Lower lobe of right lung (tissue), 2 donors: ENCODE data around the gene NBDY. TPM values are rescaled to one million over a fixed set of nuclear protein-coding genes. Genes with fewer than 3 reads are reported as not detected.

ENCODE experiments used
- ATAC-seq, 2 donors: fragments of 200-7000 bp; cut with Tn5 transposase; one replicate each; pipeline ENCODE4 v1.9.1; 2020 to 2022; ENCODE audit warnings: mild to moderate bottlenecking in 2 of 2, moderate library complexity in 2 of 2
- DNase-seq: peaks from one replicate; pipeline ENCODE4 v3.0.0-alpha.2; 2020
- H3K27ac ChIP-seq: fragments of 200-600 bp; one replicate; pipeline ENCODE4 v1.8.0; 2022
- H3K27me3 ChIP-seq: fragments of 200-600 bp; one replicate; pipeline ENCODE4 v1.8.0; 2022; ENCODE audit warnings: low read depth
- H3K36me3 ChIP-seq: fragments of 200-600 bp; one replicate; pipeline ENCODE4 v1.8.0; 2022; ENCODE audit warnings: mild to moderate bottlenecking
- H3K4me1 ChIP-seq: fragments of 200-600 bp; one replicate; pipeline ENCODE4 v1.8.0; 2022
- H3K4me3 ChIP-seq: fragments of 200-600 bp; one replicate; pipeline ENCODE4 v1.8.0; 2022; ENCODE audit warnings: mild to moderate bottlenecking
- H3K9me3 ChIP-seq: fragments of 200-600 bp; one replicate; pipeline ENCODE4 v1.8.0; 2022
- intact Hi-C: fragments of 100-400 bp; cut with DNase I; formaldehyde crosslinking; loops from one replicate; pipeline ENCODE4 v1.11.0; 2022
- total RNA-seq: library from RNA; stranded (reverse); fragmentation: NEBNext Ultra II Directional; extraction: Animal tissue kit (Norgen Biotek cat#: 25700); gene quantifications from one replicate; pipeline ENCODE4 v1.2.1, GENCODE V29; 2021
- TF ChIP-seq, protein P1 (sequence below): fragments of 200-600 bp; IDR thresholded peaks from one replicate; pipeline ENCODE4 v1.8.0; 2022; ENCODE audit warnings: antibody characterized with exemption, mild to moderate bottlenecking
- donor health status: DM: no; HTN: yes; CAD: no; lungs with severe emphysema.

Gene NBDY
- total RNA-seq, 1 donor from 2014 or later = 37.5 TPM

DNA sequence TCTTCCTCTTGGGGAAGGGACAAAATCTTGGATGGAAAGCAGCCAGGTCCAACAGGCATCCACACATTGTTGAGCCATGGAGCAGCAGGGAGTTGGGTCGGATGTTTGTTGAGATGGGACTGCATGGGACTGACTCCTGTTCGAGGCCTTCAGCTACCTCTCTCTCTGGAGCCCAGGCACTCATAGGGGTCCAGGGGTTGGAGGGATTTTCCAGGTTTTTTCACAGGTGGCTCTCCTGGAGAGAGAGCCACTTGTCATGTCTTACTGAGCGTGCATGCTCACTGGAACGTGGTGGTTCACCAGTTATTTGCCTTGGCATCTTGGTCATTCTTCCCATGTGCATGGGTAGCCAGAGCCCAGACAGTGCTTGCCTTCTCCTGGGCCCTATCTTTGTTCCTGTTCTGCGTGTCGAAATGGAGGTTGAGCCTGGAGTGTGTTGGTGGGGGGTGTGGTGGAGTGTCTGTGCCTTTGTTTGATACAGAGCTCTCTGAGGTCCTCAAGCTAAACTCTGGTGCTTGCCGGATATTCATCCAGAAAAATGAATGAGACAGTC lies 60.6 kb downstream of the NBDY start:
- Histone ChIP-seq H3K4me3 (no peak overlapping the region), H3K9me3 (no peaks in the 10 kb centered on the region), H3K27ac (no peak overlapping the region), H3K36me3 (no peaks in the 10 kb centered on the region), H3K27me3 (no peaks in the 10 kb centered on the region), H3K4me1 (no peaks in the 10 kb centered on the region)
- no peak for ATAC-seq
- DNase-seq = no peak
- TF ChIP-seq, protein P1, sequence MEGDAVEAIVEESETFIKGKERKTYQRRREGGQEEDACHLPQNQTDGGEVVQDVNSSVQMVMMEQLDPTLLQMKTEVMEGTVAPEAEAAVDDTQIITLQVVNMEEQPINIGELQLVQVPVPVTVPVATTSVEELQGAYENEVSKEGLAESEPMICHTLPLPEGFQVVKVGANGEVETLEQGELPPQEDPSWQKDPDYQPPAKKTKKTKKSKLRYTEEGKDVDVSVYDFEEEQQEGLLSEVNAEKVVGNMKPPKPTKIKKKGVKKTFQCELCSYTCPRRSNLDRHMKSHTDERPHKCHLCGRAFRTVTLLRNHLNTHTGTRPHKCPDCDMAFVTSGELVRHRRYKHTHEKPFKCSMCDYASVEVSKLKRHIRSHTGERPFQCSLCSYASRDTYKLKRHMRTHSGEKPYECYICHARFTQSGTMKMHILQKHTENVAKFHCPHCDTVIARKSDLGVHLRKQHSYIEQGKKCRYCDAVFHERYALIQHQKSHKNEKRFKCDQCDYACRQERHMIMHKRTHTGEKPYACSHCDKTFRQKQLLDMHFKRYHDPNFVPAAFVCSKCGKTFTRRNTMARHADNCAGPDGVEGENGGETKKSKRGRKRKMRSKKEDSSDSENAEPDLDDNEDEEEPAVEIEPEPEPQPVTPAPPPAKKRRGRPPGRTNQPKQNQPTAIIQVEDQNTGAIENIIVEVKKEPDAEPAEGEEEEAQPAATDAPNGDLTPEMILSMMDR = no peak
- intact Hi-C loops = no loop called here

DNA sequence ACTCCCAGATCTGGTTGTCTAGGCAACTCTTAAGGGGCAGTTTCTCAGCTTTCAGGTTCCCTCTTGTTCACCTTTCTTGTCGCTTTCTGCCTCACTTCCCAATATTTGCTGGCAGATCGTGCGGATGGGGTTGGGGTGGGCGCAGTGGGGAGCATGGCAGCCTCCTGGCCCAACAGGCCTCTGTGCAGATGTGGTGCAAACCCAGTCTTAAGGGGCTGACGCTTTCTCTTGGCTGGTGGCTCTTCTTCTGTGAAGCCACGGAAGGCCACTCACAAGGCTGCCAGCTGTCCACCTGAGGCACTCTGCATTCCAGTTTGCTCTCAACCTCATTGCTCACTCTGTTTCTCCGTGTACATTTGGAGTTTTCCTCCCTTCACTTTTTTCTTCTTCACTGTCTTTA lies 61.7 kb downstream of the NBDY start:
- ATAC-seq (no peak), DNase-seq (no peak)
- Histone ChIP-seq H3K27ac (no peak overlapping the region), H3K4me3 (no peak overlapping the region), H3K4me1 (no peaks in the 10 kb centered on the region), H3K9me3 (no peaks in the 10 kb centered on the region), H3K36me3 (no peaks in the 10 kb centered on the region), H3K27me3 (no peaks in the 10 kb centered on the region)
- intact Hi-C loops = no loop called here
- TF ChIP-seq, protein P1 = no peak

DNA sequence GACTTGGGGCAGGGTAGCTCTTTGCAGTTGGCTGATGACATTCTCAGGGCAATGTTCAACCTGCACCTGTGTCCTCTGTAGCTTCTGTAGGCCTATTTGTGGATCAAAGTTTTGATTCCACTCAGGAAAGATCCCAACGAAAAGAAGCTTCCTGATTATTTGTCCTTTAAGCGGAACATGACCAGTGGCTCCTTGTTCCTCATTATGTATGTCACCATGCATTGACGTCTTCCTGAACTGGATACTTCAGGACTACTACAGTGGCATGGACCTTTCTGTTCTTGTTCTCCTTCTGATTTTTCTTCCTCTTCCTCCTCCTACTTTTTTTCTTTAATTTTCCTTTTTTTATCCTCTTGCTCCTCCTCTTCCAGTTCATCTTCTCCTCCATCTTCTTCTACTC lies 62.4 kb downstream of the NBDY start:
- ATAC-seq (no peak), DNase-seq (no peak)
- TF ChIP-seq, protein P1 = no peak
- Histone ChIP-seq H3K9me3 (no peaks in the 10 kb centered on the region), H3K27ac (no peak overlapping the region), H3K27me3 (no peaks in the 10 kb centered on the region), H3K4me1 (no peaks in the 10 kb centered on the region), H3K36me3 (no peaks in the 10 kb centered on the region), H3K4me3 (no peak overlapping the region)
- intact Hi-C loops = no loop called here

DNA sequence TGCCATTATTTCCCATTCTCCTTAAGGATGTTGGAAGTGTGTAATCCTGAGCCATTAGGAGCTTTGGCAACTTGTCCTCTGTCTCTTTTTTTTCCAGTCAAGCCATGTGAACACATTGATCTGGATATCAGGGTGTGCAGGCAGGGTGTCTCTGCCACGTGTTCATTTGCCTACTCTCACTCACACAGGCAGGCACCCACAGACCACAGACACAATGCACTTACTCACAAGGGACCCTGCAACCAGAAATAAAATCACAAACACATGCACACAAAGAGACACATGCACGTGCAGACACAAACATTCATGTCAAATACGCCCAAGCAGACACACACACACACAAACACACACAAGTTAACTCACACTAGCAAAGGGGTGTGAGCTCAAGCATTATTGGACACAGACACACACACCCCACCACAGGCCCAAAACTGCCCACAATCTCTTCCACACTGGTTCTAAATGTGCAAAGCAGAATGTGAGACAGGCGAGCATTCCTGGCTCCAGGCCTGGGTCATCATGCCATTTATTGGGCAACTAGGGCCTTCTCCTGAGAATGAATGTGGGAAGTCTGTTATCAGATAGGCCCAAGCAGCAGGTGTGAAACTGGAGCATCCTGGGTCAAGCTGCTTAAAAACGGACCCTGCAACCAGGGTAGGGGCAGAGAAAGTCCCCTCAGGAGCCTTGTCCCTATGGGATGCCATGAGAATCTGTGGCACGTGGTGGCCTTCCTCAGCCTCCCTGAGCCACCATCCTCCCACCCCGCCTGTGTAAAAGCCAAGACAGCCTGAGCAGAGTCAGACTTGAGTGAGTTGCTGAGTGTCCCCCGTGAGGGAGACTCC lies 63.4 kb downstream of the NBDY start:
- TF ChIP-seq, protein P1 = no peak
- no peaks in the 10 kb centered on the region for H3K9me3 ChIP-seq
- H3K27ac ChIP-seq = no peak overlapping the region
- no peaks in the 10 kb centered on the region for H3K27me3 ChIP-seq
- no peaks in the 10 kb centered on the region for H3K36me3 ChIP-seq
- intact Hi-C loops = no loop called here
- H3K4me3 ChIP-seq = no peak overlapping the region
- no peak for DNase-seq
- no peaks in the 10 kb centered on the region for H3K4me1 ChIP-seq
- ATAC-seq = no peak

DNA sequence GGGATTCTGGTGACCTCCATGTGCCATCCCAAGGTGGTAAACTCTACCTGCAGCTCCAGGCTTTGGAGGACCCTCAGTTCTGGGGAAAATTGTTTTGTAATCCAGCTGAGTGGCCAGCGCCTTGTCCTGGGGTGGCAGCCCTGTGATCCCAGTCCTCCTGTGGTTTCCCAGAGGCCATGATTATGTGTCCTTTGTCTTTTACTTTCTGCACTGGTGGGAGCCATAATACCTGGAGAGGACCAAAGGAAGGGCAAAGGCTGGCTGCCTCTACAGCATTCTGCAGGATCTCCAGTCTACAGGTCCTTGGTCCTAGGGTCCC lies 64.0 kb downstream of the NBDY start:
- H3K36me3 ChIP-seq = no peaks in the 10 kb centered on the region
- ATAC-seq (no peak), DNase-seq (no peak)
- no peaks in the 10 kb centered on the region for H3K9me3 ChIP-seq
- H3K4me1 ChIP-seq = peaks cover 4% of the 10 kb centered on the region
- TF ChIP-seq, protein P1 = no peak
- no peak overlapping the region for H3K27ac ChIP-seq
- no peaks in the 10 kb centered on the region for H3K27me3 ChIP-seq
- H3K4me3 ChIP-seq = no peak overlapping the region
- intact Hi-C loops = no loop called here
